ENCODE results near the gene IFI44L.
A peak's percentile ranks its signal among the peaks of the same experiment; 100 is the strongest.

Gene IFI44L

GRCh38 chr1:78672428-78672827 lies 52.2 kb downstream of the IFI44L start:
- no peaks in the 10 kb centered on the region for H4K20me1 ChIP-seq (ENCODE audit: insufficient read depth, low read length)
- no peaks in the 10 kb centered on the region for H3K9me3 ChIP-seq (ENCODE audit: insufficient read depth, low read length)
- no peak overlapping the region for H3K27ac ChIP-seq (ENCODE audit: low read length)
- H2AFZ ChIP-seq (ENCODE audit: low read depth, low read length): no peak overlapping the region
- H3K9ac ChIP-seq (ENCODE audit: low read length): no peak overlapping the region
- TF ChIP-seq CTCF (IDR thresholded peaks at IDR 0.05; ENCODE audit: low read depth, low read length) (no peak), EZH2phosphoT487 (IDR thresholded peaks at IDR 0.05; ENCODE audit: low read depth) (no peak)
- H3K79me2 ChIP-seq (ENCODE audit: low read length): no peaks in the 10 kb centered on the region
- H3K4me3 ChIP-seq (ENCODE audit: low read length): no peak overlapping the region
- H3K36me3 ChIP-seq (replicated peaks; ENCODE audit: low read depth, low read length): no peaks in the 10 kb centered on the region
- no peaks in the 10 kb centered on the region for H3K27me3 ChIP-seq (ENCODE audit: low read depth, low read length)
- no peak overlapping the region for H3K4me2 ChIP-seq (ENCODE audit: low read length)
- H3K4me1 ChIP-seq (ENCODE audit: low read length): no peaks in the 10 kb centered on the region

- H3K36me3 ChIP-seq (replicated peaks; ENCODE audit: low read depth, low read length): no peaks in the 10 kb centered on the region
- TF ChIP-seq EZH2phosphoT487 (IDR thresholded peaks at IDR 0.05; ENCODE audit: low read depth) (no peak), CTCF (IDR thresholded peaks at IDR 0.05; ENCODE audit: low read depth, low read length) (no peak)
- no peak overlapping the region for H3K9ac ChIP-seq (ENCODE audit: low read length)
- H3K4me2 ChIP-seq (ENCODE audit: low read length): no peak overlapping the region
- H4K20me1 ChIP-seq (ENCODE audit: insufficient read depth, low read length): no peaks in the 10 kb centered on the region
- H2AFZ ChIP-seq (ENCODE audit: low read depth, low read length): no peak overlapping the region
- H3K4me3 ChIP-seq (ENCODE audit: low read length): no peak overlapping the region
- H3K27ac ChIP-seq (ENCODE audit: low read length): no peak overlapping the region
- H3K4me1 ChIP-seq (ENCODE audit: low read length): peaks cover 4% of the 10 kb centered on the region
- H3K79me2 ChIP-seq (ENCODE audit: low read length): no peaks in the 10 kb centered on the region
- no peaks in the 10 kb centered on the region for H3K9me3 ChIP-seq (ENCODE audit: insufficient read depth, low read length)
- H3K27me3 ChIP-seq (ENCODE audit: low read depth, low read length): no peaks in the 10 kb centered on the region
Measured at GRCh38 chr1:78673120-78673519, 52.9 kb downstream of the IFI44L start.

GRCh38 chr1:78676347-78676982 lies 56.2 kb downstream of the IFI44L start:
- 0 out of 2 replicates have a peak overlapping the region, but pooled peaks have one; percentile 49 for H2AFZ ChIP-seq (ENCODE audit: low read depth, low read length)
- TF ChIP-seq EZH2phosphoT487 (IDR thresholded peaks at IDR 0.05; ENCODE audit: low read depth) (no peak), CTCF (IDR thresholded peaks at IDR 0.05; ENCODE audit: low read depth, low read length) (peak; percentile 70)
- no peaks in the 10 kb centered on the region for H3K9me3 ChIP-seq (ENCODE audit: insufficient read depth, low read length)

GRCh38 chr1:78676993-78677392 lies 56.7 kb downstream of the IFI44L start:
- no peak overlapping the region for H3K4me2 ChIP-seq (ENCODE audit: low read length)

More at GRCh38 chr1:78676347-78676982, 56.2 kb downstream of the IFI44L start:
- no peak overlapping the region for H3K27ac ChIP-seq (ENCODE audit: low read length)
- H4K20me1 ChIP-seq (ENCODE audit: insufficient read depth, low read length): no peaks in the 10 kb centered on the region
- peaks cover 10% of the 10 kb centered on the region for H3K4me1 ChIP-seq (ENCODE audit: low read length)
- peak overlapping the region; percentile 29; the same call in 1 of the 2 replicates for H3K4me3 ChIP-seq (ENCODE audit: low read length)
- H3K9ac ChIP-seq (ENCODE audit: low read length): no peak overlapping the region
- H3K4me2 ChIP-seq (ENCODE audit: low read length): peak overlapping the region; percentile 1; the same call in 1 of the 2 replicates
- no peaks in the 10 kb centered on the region for H3K36me3 ChIP-seq (replicated peaks; ENCODE audit: low read depth, low read length)
- H3K27me3 ChIP-seq (ENCODE audit: low read depth, low read length): no peaks in the 10 kb centered on the region
- H3K79me2 ChIP-seq (ENCODE audit: low read length): no peaks in the 10 kb centered on the region

More at GRCh38 chr1:78676993-78677392, 56.7 kb downstream of the IFI44L start:
- Histone ChIP-seq H3K4me1 (ENCODE audit: low read length) (peaks cover 10% of the 10 kb centered on the region), H3K27ac (ENCODE audit: low read length) (no peak overlapping the region), H3K27me3 (ENCODE audit: low read depth, low read length) (no peaks in the 10 kb centered on the region), H3K79me2 (ENCODE audit: low read length) (no peaks in the 10 kb centered on the region), H3K36me3 (replicated peaks; ENCODE audit: low read depth, low read length) (no peaks in the 10 kb centered on the region), H3K9ac (ENCODE audit: low read length) (no peak overlapping the region), H4K20me1 (ENCODE audit: insufficient read depth, low read length) (no peaks in the 10 kb centered on the region), H3K9me3 (ENCODE audit: insufficient read depth, low read length) (no peaks in the 10 kb centered on the region), H2AFZ (ENCODE audit: low read depth, low read length) (no peak overlapping the region), H3K4me3 (ENCODE audit: low read length) (no peak overlapping the region)
- TF ChIP-seq CTCF (IDR thresholded peaks at IDR 0.05; ENCODE audit: low read depth, low read length) (no peak), EZH2phosphoT487 (IDR thresholded peaks at IDR 0.05; ENCODE audit: low read depth) (no peak)

Measured in OCI-LY3 (cell line).